Ovary (tissue), 10 donors: ENCODE data around the gene GAD2. TPM values are rescaled to one million over a fixed set of nuclear protein-coding genes. Genes with fewer than 3 reads are reported as not detected.

ENCODE experiments used
- DNase-seq, 5 donors: peaks; one replicate each; pipeline ENCODE4 v3.0.0-alpha.2; 2019 to 2020
- H3K27ac ChIP-seq, 2 donors: fragments of 200-600 bp; one replicate each; pipeline versions ENCODE4 v1.5.1 to v1.8.0; 2019 to 2022
- H3K27me3 ChIP-seq: fragments of 200-600 bp; one replicate; pipeline ENCODE4 v1.8.0; 2022
- H3K36me3 ChIP-seq: fragments of 200-600 bp; sonication (generic); one replicate; pipeline ENCODE4 v1.5.1; 2019
- H3K4me1 ChIP-seq: one replicate; pipeline ENCODE4 v1.8.1; 2013; ENCODE audit warnings: mild to moderate bottlenecking, moderate library complexity; ENCODE audit not compliant: insufficient read depth
- H3K4me3 ChIP-seq: fragments of 200-600 bp; sonication (generic); one replicate; pipeline ENCODE4 v1.5.1; 2017
- H3K9me3 ChIP-seq, 2 donors: fragments of 200-600 bp in 1 of 2; sonication (generic) in 1 of 2; one replicate each; pipeline versions ENCODE4 v1.5.1 to v1.8.1; 2013 to 2019; ENCODE audit warnings: mild to moderate bottlenecking in 1 of 2, moderate library complexity in 1 of 2
- EP300 ChIP-seq: sonication (generic); formaldehyde crosslinking; IDR thresholded peaks from one replicate; pipeline ENCODE4 v1.6.1; 2017; ENCODE audit warnings: antibody characterized with exemption
- POLR2A ChIP-seq: fragments of 450-650 bp; IDR thresholded peaks from one replicate; pipeline ENCODE4 v1.6.1; 2017; ENCODE audit warnings: antibody characterized with exemption, mild to moderate bottlenecking, moderate library complexity
- WGBS, 3 donors: extraction: QIAGEN DNeasy Blood & Tissue Kit in 1 of 3; methylation state at CpG; one replicate each; pipeline versions ENCODE4 v1.1.5 to v1.1.7; 2013 to 2017; 5-methylcytosine and 5-hydroxymethylcytosine counted together
- intact Hi-C, 4 donors: fragments of 100-400 bp; cut with DNase I; formaldehyde crosslinking; loops; one replicate each; pipeline versions ENCODE4 v1.11.0 to v1.15.1; 2022 to 2023
- long read RNA-seq, 3 donors: library from polyadenylated mRNA in 2 of 3; unstranded in 2 of 3; transcript quantifications; one replicate each; pipeline ENCODE4 v2.0.0 and lab custom pipeline, GENCODE V29; 2021 to 2026
- polyA plus RNA-seq, 2 donors: library from polyadenylated mRNA; stranded (reverse); fragments of 200-250 nt in 1 of 2; fragments of 350-450 nt in 1 of 2; fragmentation: Illumina TruSeq in 1 of 2; extraction: RNeasy Lipid Tissue Mini Kit (QIAGEN cat#74804) in 1 of 2; gene quantifications; one replicate each; pipeline ENCODE4 v1.2.3, GENCODE V29; 2013 to 2014
- total RNA-seq, 7 donors: library from RNA; depleted of rRNA in 2 of 7; stranded (reverse); fragments of >200 nt in 2 of 7; fragmentation: NEBNext Ultra II Directional in 3 of 7; extraction: Animal tissue kit (Norgen Biotek cat#: 25700) in 3 of 7; gene quantifications; one replicate each; pipeline versions ENCODE4 v1.1.0 to v1.2.4, GENCODE V29; 2016 to 2023
- TF ChIP-seq, protein P1 (sequence below), 3 donors: fragments of 450-650 bp in 2 of 3; fragments of 200-600 bp in 1 of 3; IDR thresholded peaks; one replicate each; pipeline versions ENCODE4 v1.5.1 to v1.8.0; 2016 to 2022; ENCODE audit warnings: antibody characterized with exemption in 3 of 3, mild to moderate bottlenecking in 1 of 3
- donor health status: DM: no; HTN: no; CAD: no; lungs with moderate emphysema.
- donor health status: DM: no; HTN: no; CAD: no.
- donor health status: Bipolar disorder and iron deficiency.
- donor health status: DM: yes; HTN: yes; CAD: no.
- donor health status: DM: no; HTN: no; CAD: no.
- donor health status: DM: yes; HTN: yes; CAD: no.

The GAD2 gene
- total RNA-seq, result not detected
- under 1 TPM in 1 of 2 donors, not detected in 1; 0.02 TPM for polyA plus RNA-seq
- long read RNA-seq, donor 1, result 0 reads
- long read RNA-seq, donor 2, partial matches to known transcripts, result 0 of 1 reads
- long read RNA-seq, donor 2, other reads (novel, unspliced or antisense), result 0 of 1 reads
- long read RNA-seq, donor 3, result 0 reads

DNA sequence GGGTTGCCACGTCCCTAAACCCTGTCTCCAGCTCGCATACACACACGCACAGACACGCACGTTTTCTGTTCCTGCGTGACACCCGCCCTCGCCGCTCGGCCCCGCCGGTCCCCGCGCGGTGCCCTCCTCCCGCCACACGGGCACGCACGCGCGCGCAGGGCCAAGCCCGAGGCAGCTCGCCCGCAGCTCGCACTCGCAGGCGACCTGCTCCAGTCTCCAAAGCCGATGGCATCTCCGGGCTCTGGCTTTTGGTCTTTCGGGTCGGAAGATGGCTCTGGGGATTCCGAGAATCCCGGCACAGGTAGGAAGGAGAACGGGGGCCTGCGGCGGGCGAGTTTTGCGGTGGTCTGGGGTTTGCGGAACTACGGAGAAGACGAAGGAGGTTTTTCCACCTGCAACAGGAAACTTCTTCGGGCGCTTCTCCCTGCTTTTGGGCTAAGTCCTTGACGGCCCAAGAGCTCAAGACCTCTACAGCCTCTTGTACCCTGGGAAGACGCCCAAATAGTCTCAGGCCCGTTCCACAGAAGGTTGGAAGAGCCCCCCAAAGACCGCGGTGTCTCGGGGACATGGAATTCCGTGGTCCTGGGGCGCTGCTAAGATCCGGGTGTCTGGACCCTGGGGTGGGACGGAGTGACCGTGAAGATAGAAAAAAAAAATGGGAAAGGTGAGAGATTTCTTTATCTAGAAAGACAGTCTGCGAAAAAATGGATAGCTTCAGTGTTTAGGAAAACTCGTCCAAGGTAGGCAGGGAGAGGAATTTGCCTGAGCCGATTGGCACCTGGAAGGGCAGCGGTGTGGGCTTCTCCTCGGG, at the start of gene GAD2:
Gene GAD2 (plus strand): TSS at position 190 of the 811 bp plus-strand sequence. CDS start 36 bp downstream, at position 226.
- H3K9me3 ChIP-seq, result peaks cover 0 to 7% of the 10 kb centered on the region in 2 donors
- no peaks in the 10 kb centered on the region for H3K27me3 ChIP-seq
- H3K4me1 ChIP-seq, result no peaks in the 10 kb centered on the region
- H3K27ac ChIP-seq, result no peak within 1 kb of the TSS
- H3K4me3 ChIP-seq, result no peak within 1 kb of the TSS
- 1 to 2% (median 1%) methylated on average over 60 of the region's 60 CpGs for WGBS, 3 donors
- no peak for DNase-seq
- TF ChIP-seq POLR2A, result no peak
- intact Hi-C loops, result no loop called here
- H3K36me3 ChIP-seq, result no peaks in the 10 kb centered on the region

DNA sequence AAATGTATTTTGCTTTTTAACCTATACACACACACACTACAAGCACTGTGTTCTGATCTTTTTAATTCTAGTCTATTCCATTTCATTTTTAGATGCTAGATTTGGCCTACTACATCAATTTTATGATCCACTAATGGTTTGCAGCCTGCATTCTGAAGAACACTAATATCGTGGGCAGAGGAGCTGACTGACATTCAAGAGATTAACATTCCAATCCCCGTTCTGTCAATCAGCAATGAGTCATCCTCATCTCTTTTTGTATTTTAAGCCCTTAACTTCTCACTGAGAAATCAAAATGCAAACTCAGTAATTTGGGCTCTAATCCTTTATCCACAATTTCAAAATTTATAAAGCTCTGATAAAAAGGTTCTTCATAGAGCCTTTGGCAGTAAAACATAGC, 47.1 kb upstream of the GAD2 start:
- Histone ChIP-seq H3K9me3 (no peaks in the 10 kb centered on the region), H3K36me3 (no peaks in the 10 kb centered on the region), H3K27ac (no peak overlapping the region), H3K4me3 (no peak overlapping the region), H3K4me1 (no peaks in the 10 kb centered on the region), H3K27me3 (no peaks in the 10 kb centered on the region)
- DNase-seq, result no peak
- WGBS, 3 donors, result 32 to 42% (median 32%) methylated on average over 2 of the region's 2 CpGs
- intact Hi-C loops, result no loop called here
- TF ChIP-seq POLR2A, result no peak
- TF ChIP-seq EP300, result no peak

DNA sequence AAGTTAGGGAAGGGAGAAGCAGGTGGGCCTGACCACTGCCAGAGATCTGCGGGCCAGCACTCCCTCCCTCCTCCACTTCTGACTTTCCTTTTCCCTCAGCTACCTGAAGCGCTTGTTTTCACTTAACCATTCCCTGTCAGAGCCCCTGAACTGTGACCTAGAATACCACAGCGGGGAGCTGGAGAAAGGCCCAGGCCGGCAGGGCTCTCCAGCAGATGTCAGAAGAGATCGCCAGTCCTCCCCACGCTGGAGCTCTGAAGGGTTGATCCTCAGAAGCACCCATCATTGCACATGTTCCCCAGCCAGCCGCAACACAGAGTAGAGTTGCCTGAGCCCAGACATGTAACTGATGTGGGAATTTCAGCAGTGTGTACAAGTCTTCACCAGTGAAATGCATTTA, 44.4 kb upstream of the GAD2 start:
- DNase-seq, result no peak
- Histone ChIP-seq H3K4me1 (no peaks in the 10 kb centered on the region), H3K36me3 (no peaks in the 10 kb centered on the region), H3K27ac (no peak overlapping the region), H3K27me3 (no peaks in the 10 kb centered on the region), H3K4me3 (no peak overlapping the region), H3K9me3 (no peaks in the 10 kb centered on the region)
- intact Hi-C loops, result no loop called here
- 29 to 44% (median 30%) methylated on average over 7 of the region's 7 CpGs for WGBS, 3 donors
- TF ChIP-seq EP300 (no peak), POLR2A (no peak)
- TF ChIP-seq, protein P1, sequence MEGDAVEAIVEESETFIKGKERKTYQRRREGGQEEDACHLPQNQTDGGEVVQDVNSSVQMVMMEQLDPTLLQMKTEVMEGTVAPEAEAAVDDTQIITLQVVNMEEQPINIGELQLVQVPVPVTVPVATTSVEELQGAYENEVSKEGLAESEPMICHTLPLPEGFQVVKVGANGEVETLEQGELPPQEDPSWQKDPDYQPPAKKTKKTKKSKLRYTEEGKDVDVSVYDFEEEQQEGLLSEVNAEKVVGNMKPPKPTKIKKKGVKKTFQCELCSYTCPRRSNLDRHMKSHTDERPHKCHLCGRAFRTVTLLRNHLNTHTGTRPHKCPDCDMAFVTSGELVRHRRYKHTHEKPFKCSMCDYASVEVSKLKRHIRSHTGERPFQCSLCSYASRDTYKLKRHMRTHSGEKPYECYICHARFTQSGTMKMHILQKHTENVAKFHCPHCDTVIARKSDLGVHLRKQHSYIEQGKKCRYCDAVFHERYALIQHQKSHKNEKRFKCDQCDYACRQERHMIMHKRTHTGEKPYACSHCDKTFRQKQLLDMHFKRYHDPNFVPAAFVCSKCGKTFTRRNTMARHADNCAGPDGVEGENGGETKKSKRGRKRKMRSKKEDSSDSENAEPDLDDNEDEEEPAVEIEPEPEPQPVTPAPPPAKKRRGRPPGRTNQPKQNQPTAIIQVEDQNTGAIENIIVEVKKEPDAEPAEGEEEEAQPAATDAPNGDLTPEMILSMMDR (IDR thresholded peaks at IDR 0.05), result no peak

DNA sequence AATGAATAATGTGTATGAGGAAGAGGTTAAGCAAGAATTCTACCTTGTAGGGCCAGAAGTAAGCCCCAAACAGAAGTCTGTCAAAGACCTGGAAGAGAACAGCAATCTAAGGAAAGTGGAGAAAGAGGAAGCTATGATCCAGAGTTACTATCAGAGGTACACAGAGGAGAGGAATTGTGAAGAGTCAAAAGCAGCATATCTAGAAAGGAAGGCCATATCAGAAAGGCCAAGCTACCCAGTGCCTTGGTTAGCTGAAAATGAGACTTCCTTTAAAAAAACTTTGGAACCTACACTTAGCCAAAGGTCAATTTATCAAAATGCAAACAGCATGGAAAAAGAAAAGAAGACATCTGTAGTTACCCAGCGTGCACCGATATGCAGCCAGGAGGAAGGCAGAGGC, 42.7 kb upstream of the GAD2 start:
- no peaks in the 10 kb centered on the region for H3K27me3 ChIP-seq
- intact Hi-C loops, result no loop called here
- 54 to 82% (median 74%) methylated on average over 1 to 2 of the region's 2 CpGs for WGBS, 3 donors
- DNase-seq, result no peak
- no peaks in the 10 kb centered on the region for H3K4me1 ChIP-seq
- no peaks in the 10 kb centered on the region for H3K9me3 ChIP-seq
- H3K4me3 ChIP-seq, result no peak overlapping the region
- no peaks in the 10 kb centered on the region for H3K36me3 ChIP-seq
- TF ChIP-seq POLR2A (no peak), EP300 (no peak)
- TF ChIP-seq, protein P1 (IDR thresholded peaks at IDR 0.05), result no peak
- H3K27ac ChIP-seq, result no peak overlapping the region

DNA sequence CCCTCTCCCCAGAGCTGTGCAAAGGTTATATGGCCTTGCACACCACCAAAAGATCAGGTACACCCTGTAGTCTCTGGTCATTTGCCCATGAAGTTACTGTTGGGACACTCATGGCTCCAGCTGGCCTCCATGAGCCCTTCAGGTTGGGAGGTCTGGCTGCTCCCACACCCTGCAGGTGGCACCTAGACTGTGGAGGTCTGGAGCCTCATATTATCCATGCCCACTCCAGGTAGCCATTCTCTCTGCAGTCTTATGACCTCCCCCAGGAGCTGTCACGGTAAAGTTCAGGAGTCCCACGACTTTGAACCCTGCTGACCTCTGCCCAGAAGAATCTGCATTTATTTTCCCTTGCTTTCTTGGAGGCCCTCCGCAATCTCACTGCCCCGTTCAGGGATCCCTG, 39.2 kb upstream of the GAD2 start:
- Histone ChIP-seq H3K27me3 (no peaks in the 10 kb centered on the region), H3K27ac (no peak overlapping the region), H3K4me1 (no peaks in the 10 kb centered on the region), H3K9me3 (no peaks in the 10 kb centered on the region), H3K36me3 (no peaks in the 10 kb centered on the region), H3K4me3 (no peak overlapping the region)
- DNase-seq, result no peak
- intact Hi-C loops, result no loop called here
- WGBS, 3 donors, result 63 to 79% (median 77%) methylated on average over 4 of the region's 4 CpGs
- TF ChIP-seq EP300, result no peak

DNA sequence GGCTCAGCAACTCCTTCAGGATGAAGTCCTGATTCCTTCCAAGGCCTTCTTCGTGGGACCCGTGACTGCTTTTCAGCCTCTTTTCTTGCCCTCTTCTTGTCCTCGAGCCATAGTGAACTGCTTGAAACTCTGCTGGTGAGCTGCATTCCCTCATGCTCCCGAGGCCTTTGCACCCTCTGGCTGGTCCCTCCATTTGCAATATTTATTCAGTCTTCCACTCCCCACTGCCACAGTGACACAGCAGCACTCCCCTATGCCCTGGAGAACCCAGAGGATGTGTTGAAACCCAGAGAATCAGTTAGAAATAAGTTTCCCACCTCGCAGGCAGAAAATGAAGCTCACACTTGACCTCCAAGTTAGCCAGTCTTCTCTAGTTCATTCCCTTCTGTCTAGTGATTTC, 22.3 kb upstream of the GAD2 start:
- H3K27me3 ChIP-seq, result no peaks in the 10 kb centered on the region
- H3K36me3 ChIP-seq, result no peaks in the 10 kb centered on the region
- intact Hi-C loops, result no loop called here
- 55 to 77% (median 73%) methylated on average over 5 of the region's 5 CpGs for WGBS, 3 donors
- no peak overlapping the region for H3K4me3 ChIP-seq
- TF ChIP-seq POLR2A (no peak), EP300 (no peak)
- TF ChIP-seq, protein P1 (IDR thresholded peaks at IDR 0.05), result no peak
- no peak for DNase-seq
- no peak overlapping the region for H3K27ac ChIP-seq
- H3K9me3 ChIP-seq, result no peaks in the 10 kb centered on the region
- H3K4me1 ChIP-seq, result no peaks in the 10 kb centered on the region
